Panc1 (cell line): Measurements from ENCODE around the gene ZBTB48.

Experiments
- CTCF ChIP-seq: fragments of 450-650 bp; IDR thresholded peaks from 2 replicates; pipeline ENCODE4 v1.5.1; 2017; ENCODE audit warnings: mild to moderate bottlenecking
- POLR2AphosphoS5 ChIP-seq: IDR thresholded peaks from 2 replicates; pipeline ENCODE4 v1.6.1; 2012; ENCODE audit warnings: mild to moderate bottlenecking, low read depth, low read length, moderate library complexity
- REST ChIP-seq, 2 experiments: IDR thresholded peaks; 2 replicates each; pipeline ENCODE4 v1.6.1; 2011 to 2012; ENCODE audit warnings: low read depth in 2 of 2, control low read depth in 1 of 2, low read length in 1 of 2, mild to moderate bottlenecking in 1 of 2, moderate library complexity in 1 of 2; ENCODE audit not compliant: insufficient read depth in 1 of 2
- SIN3A ChIP-seq: IDR thresholded peaks from 2 replicates; pipeline ENCODE4 v1.6.1; 2012; ENCODE audit warnings: low read depth, mild to moderate bottlenecking, low read length, moderate library complexity, borderline replicate concordance; ENCODE audit not compliant: insufficient read depth
- TCF7L2 ChIP-seq: IDR thresholded peaks from 2 replicates; pipeline ENCODE4 v1.6.1; 2011; ENCODE audit warnings: mild to moderate bottlenecking, low read depth, low read length, inconsistent platforms

- TF ChIP-seq CTCF (no peak), TCF7L2 (no peak), POLR2AphosphoS5 (no peak), SIN3A (no peak), REST (IDR thresholded peaks at IDR 0.05; ENCODE audit: insufficient read depth in 1 of 2, low read depth in 2 of 2, low read length in 1 of 2) (no peak)
Measured at GRCh38 chr1:6554907-6555778, 24.7 kb upstream of the ZBTB48 start, which contains the start of gene TAS1R1.
